RWPE2 (cell line): ENCODE results near the gene ATXN2L.
A peak's percentile ranks its signal among the peaks of the same experiment; 100 is the strongest.

Experiments
- ATAC-seq: fragments of 200-7000 bp; cut with Tn5 transposase; 3 replicates; pipeline ENCODE4 v1.9.1; 2021; ENCODE audit warnings: low read depth
- DNase-seq: peaks from one replicate; pipeline ENCODE4 v3.0.0-alpha.2; 2020; ENCODE audit warnings: low spot score
- H3K27ac ChIP-seq: fragments of 450-650 bp; 2 replicates; pipeline ENCODE4 v1.5.1; 2017; ENCODE audit warnings: mild to moderate bottlenecking; ENCODE audit not compliant: poor library complexity, severe bottlenecking
- H3K27me3 ChIP-seq: fragments of 250-450 bp; sonication (Bioruptor Pico); 2 replicates; pipeline ENCODE4 v1.5.1; 2021; ENCODE audit warnings: mild to moderate bottlenecking, moderate library complexity; ENCODE audit not compliant: insufficient read depth, poor library complexity, severe bottlenecking
- H3K36me3 ChIP-seq: fragments of 250-450 bp; sonication (Bioruptor Pico); 2 replicates; pipeline ENCODE4 v1.5.1; 2020; ENCODE audit warnings: low read depth, mild to moderate bottlenecking, moderate library complexity
- H3K4me1 ChIP-seq: fragments of 250-450 bp; sonication (Bioruptor Pico); 2 replicates; pipeline ENCODE4 v1.5.1; 2021; ENCODE audit warnings: mild to moderate bottlenecking, moderate library complexity; ENCODE audit not compliant: insufficient read depth, poor library complexity, severe bottlenecking
- H3K4me3 ChIP-seq: fragments of 250-450 bp; sonication (Bioruptor Pico); 2 replicates; pipeline ENCODE4 v1.5.1; 2021; ENCODE audit warnings: mild to moderate bottlenecking, moderate library complexity; ENCODE audit not compliant: severe bottlenecking
- H3K9me3 ChIP-seq: fragments of 250-450 bp; sonication (Bioruptor Pico); 2 replicates; pipeline ENCODE4 v1.5.1; 2021; ENCODE audit warnings: mild to moderate bottlenecking, moderate library complexity; ENCODE audit not compliant: severe bottlenecking
- CTCF ChIP-seq: fragments of 450-650 bp; IDR thresholded peaks from one replicate; pipeline ENCODE4 v1.5.1; 2017; ENCODE audit warnings: mild to moderate bottlenecking, moderate library complexity; ENCODE audit not compliant: poor library complexity, severe bottlenecking

ATXN2L gene

GRCh38 chr16:28823873-28824716 is 1.3 kb downstream of the ATXN2L start:
- ATAC-seq (peak; percentile 86), DNase-seq (peak; percentile 98)
- peaks cover 56% of the 10 kb centered on the region for H3K36me3 ChIP-seq
- no peaks in the 10 kb centered on the region for H3K9me3 ChIP-seq
- no peaks in the 10 kb centered on the region for H3K27me3 ChIP-seq
- TF ChIP-seq CTCF, result no peak
- peaks cover 13% of the 10 kb centered on the region for H3K4me1 ChIP-seq
- H3K27ac ChIP-seq, result peak overlapping the region; percentile 98
- peak overlapping the region; percentile 89 for H3K4me3 ChIP-seq

GRCh38 chr16:28824717-28824973 is 1.8 kb downstream of the ATXN2L start:
- no peaks in the 10 kb centered on the region for H3K9me3 ChIP-seq
- no peak for TF ChIP-seq CTCF
- H3K4me1 ChIP-seq, result peaks cover 13% of the 10 kb centered on the region
- peak overlapping the region; percentile 98 for H3K27ac ChIP-seq
- ATAC-seq (no peak), DNase-seq (no peak)
- peaks cover 60% of the 10 kb centered on the region for H3K36me3 ChIP-seq
- peak overlapping the region; percentile 89 for H3K4me3 ChIP-seq
- no peaks in the 10 kb centered on the region for H3K27me3 ChIP-seq

GRCh38 chr16:28826141-28826540 is 3.3 kb downstream of the ATXN2L start:
- DNase-seq (no peak), ATAC-seq (no peak)
- TF ChIP-seq CTCF, result peak; percentile 27
- H3K4me3 ChIP-seq, result no peak overlapping the region
- H3K27ac ChIP-seq, result no peak overlapping the region
- H3K27me3 ChIP-seq, result no peaks in the 10 kb centered on the region
- H3K4me1 ChIP-seq, result peaks cover 13% of the 10 kb centered on the region
- H3K9me3 ChIP-seq, result no peaks in the 10 kb centered on the region
- H3K36me3 ChIP-seq, result peaks cover 67% of the 10 kb centered on the region

GRCh38 chr16:28829747-28830146 is 6.9 kb downstream of the ATXN2L start:
- no peaks in the 10 kb centered on the region for H3K27me3 ChIP-seq
- no peaks in the 10 kb centered on the region for H3K9me3 ChIP-seq
- peaks cover 12% of the 10 kb centered on the region for H3K4me1 ChIP-seq
- H3K36me3 ChIP-seq, result peaks cover 100% of the 10 kb centered on the region
- no peak overlapping the region for H3K27ac ChIP-seq
- no peak for DNase-seq
- ATAC-seq, result no peak
- H3K4me3 ChIP-seq, result no peak overlapping the region
- TF ChIP-seq CTCF, result no peak

GRCh38 chr16:28830531-28830930 is 7.7 kb downstream of the ATXN2L start:
- Histone ChIP-seq H3K4me1 (peaks cover 5% of the 10 kb centered on the region), H3K27me3 (no peaks in the 10 kb centered on the region), H3K4me3 (no peak overlapping the region), H3K27ac (no peak overlapping the region), H3K9me3 (no peaks in the 10 kb centered on the region), H3K36me3 (peaks cover 100% of the 10 kb centered on the region)
- TF ChIP-seq CTCF, result no peak
- ATAC-seq, result no peak
- no peak for DNase-seq
